GM19324 (cell line): ENCODE results near the gene GAREM1.
"Not testable (repeated sequence)": the region's sequence is repeated elsewhere in the genome, so short reads cannot be mapped to it uniquely, and the experiment has no call there.

ENCODE experiments used
- ATAC-seq: cut with Tn5 transposase; IDR thresholded peaks from one replicate; pipeline ENCODE4 v1.9.1; 2021; ENCODE audit warnings: mild to moderate bottlenecking, moderate library complexity; ENCODE audit not compliant: unreplicated experiment, low FRiP score

Gene GAREM1

GRCh38 chr18:32298171-32298667, 172.5 kb downstream of the GAREM1 start:
- ATAC-seq: no peak

- ATAC-seq: no peak
These were observed 173.0 kb downstream of the GAREM1 start for GRCh38 chr18:32297579-32298170.

- ATAC-seq: no peak
These were observed 173.8 kb downstream of the GAREM1 start for GRCh38 chr18:32296851-32297250.

- ATAC-seq: no peak
These were observed 175.1 kb downstream of the GAREM1 start for GRCh38 chr18:32295604-32296003.

GRCh38 chr18:32293107-32293506, 177.6 kb downstream of the GAREM1 start:
- ATAC-seq: no peak

GRCh38 chr18:32291623-32292022, 179.1 kb downstream of the GAREM1 start:
- ATAC-seq: not testable (repeated sequence)

- ATAC-seq: no peak
These were observed 179.9 kb downstream of the GAREM1 start for GRCh38 chr18:32290810-32291209.

GRCh38 chr18:32289483-32290075, 181.1 kb downstream of the GAREM1 start:
- peak; percentile 84 for ATAC-seq

GRCh38 chr18:32287873-32288272, 182.8 kb downstream of the GAREM1 start:
- ATAC-seq: no peak

- no peak for ATAC-seq
These were observed 183.4 kb downstream of the GAREM1 start for GRCh38 chr18:32287249-32287648.

GRCh38 chr18:32286749-32287148, 183.9 kb downstream of the GAREM1 start:
- ATAC-seq: no peak

- ATAC-seq: no peak
These were observed 186.4 kb downstream of the GAREM1 start for GRCh38 chr18:32284284-32284683.

GRCh38 chr18:32280911-32281310, 189.8 kb downstream of the GAREM1 start:
- ATAC-seq: no peak

GRCh38 chr18:32280188-32280783, 190.4 kb downstream of the GAREM1 start:
- no peak for ATAC-seq

GRCh38 chr18:32278177-32278799, 192.4 kb downstream of the GAREM1 start:
- no peak for ATAC-seq

- no peak for ATAC-seq
These were observed 193.1 kb downstream of the GAREM1 start for GRCh38 chr18:32277549-32277948.

GRCh38 chr18:32276906-32277305, 193.8 kb downstream of the GAREM1 start:
- ATAC-seq: no peak

GRCh38 chr18:32276256-32276655, 194.4 kb downstream of the GAREM1 start:
- ATAC-seq: no peak

GRCh38 chr18:32275221-32275620, 195.5 kb downstream of the GAREM1 start:
- ATAC-seq: no peak

GRCh38 chr18:32274307-32274706, 196.4 kb downstream of the GAREM1 start:
- no peak for ATAC-seq

GRCh38 chr18:32271672-32272208, 198.9 kb downstream of the GAREM1 start:
- peak; percentile 77 for ATAC-seq
